Fibroblast of lung (primary cell): ENCODE data around the gene CBFA2T3. TPM values are rescaled to one million over a fixed set of nuclear protein-coding genes. Genes with fewer than 3 reads are reported as not detected.

ENCODE experiments used
- DNase-seq, 2 donors: peaks; one replicate each; pipeline versions ENCODE4 v3.0.0 to v3.0.0-alpha.2; 2010; ENCODE audit warnings: low read depth in 2 of 2
- H2AFZ ChIP-seq: 2 replicates; pipeline ENCODE4 v1.5.1; 2012; ENCODE audit warnings: low read length, control low read depth, inconsistent platforms
- H3K27ac ChIP-seq: 2 replicates; pipeline ENCODE4 v1.5.1; 2011; ENCODE audit warnings: low read length, control low read depth; ENCODE audit not compliant: insufficient read depth
- H3K27me3 ChIP-seq: 2 replicates; pipeline ENCODE4 v1.5.1; 2011; ENCODE audit warnings: mild to moderate bottlenecking, low read length; ENCODE audit not compliant: control insufficient read depth, insufficient read depth
- H3K36me3 ChIP-seq: 2 replicates; pipeline ENCODE4 v1.5.1; 2011; ENCODE audit warnings: low read length; ENCODE audit not compliant: control insufficient read depth, insufficient read depth
- H3K4me1 ChIP-seq: 2 replicates; pipeline ENCODE4 v1.5.1; 2011; ENCODE audit warnings: low read length; ENCODE audit not compliant: control insufficient read depth, insufficient read depth; ENCODE audit errors: extremely low read depth
- H3K4me2 ChIP-seq: 2 replicates; pipeline ENCODE4 v1.5.1; 2011; ENCODE audit warnings: low read length, control low read depth; ENCODE audit not compliant: insufficient read depth; ENCODE audit errors: extremely low read depth
- H3K4me3 ChIP-seq, 4 experiments: fragments of 200-600 bp in 1 of 4; sonication (generic) in 1 of 4; replicated peaks in 1 of 4; 2 replicates each; pipeline ENCODE4 v1.5.1; 2011 to 2016; ENCODE audit warnings: low read length in 4 of 4, low read depth in 3 of 4, mild to moderate bottlenecking in 3 of 4, control low read depth in 2 of 4, inconsistent platforms in 1 of 4, mixed read lengths in 1 of 4; ENCODE audit not compliant: insufficient read depth in 1 of 4; ENCODE audit errors: control extremely low read depth in 1 of 4
- H3K79me2 ChIP-seq: 2 replicates; pipeline ENCODE4 v1.5.1; 2012; ENCODE audit warnings: mild to moderate bottlenecking, low read length, inconsistent platforms; ENCODE audit not compliant: control insufficient read depth, insufficient read depth
- H3K9ac ChIP-seq: 2 replicates; pipeline ENCODE4 v1.5.1; 2011; ENCODE audit warnings: mild to moderate bottlenecking, low read length, control low read depth; ENCODE audit not compliant: insufficient read depth
- H3K9me3 ChIP-seq: 2 replicates; pipeline ENCODE4 v1.5.1; 2012; ENCODE audit warnings: low read depth, low read length; ENCODE audit not compliant: control insufficient read depth, insufficient read depth
- H4K20me1 ChIP-seq: 2 replicates; pipeline ENCODE4 v1.5.1; 2011; ENCODE audit warnings: low read length; ENCODE audit not compliant: control insufficient read depth, insufficient read depth; ENCODE audit errors: extremely low read depth
- CTCF ChIP-seq, 2 donors: IDR thresholded peaks in 1 of 2; conservative IDR thresholded peaks in 1 of 2; 1 replicate in 1 of 2; 2 replicates in 1 of 2; pipeline ENCODE4 v1.5.1; 2011 to 2012; ENCODE audit warnings: low read length in 2 of 2, control low read depth in 1 of 2, inconsistent platforms in 1 of 2, low read depth in 1 of 2, mild to moderate bottlenecking in 1 of 2
- EZH2 ChIP-seq: IDR thresholded peaks from 2 replicates; pipeline ENCODE4 v1.5.1; 2012; ENCODE audit warnings: low read length, control low read depth, mild to moderate bottlenecking; ENCODE audit errors: missing control alignments
- polyA plus RNA-seq, 2 donors: library from polyadenylated mRNA; depleted of rRNA in 1 of 2; stranded (reverse) in 1 of 2; unstranded in 1 of 2; fragments of >200 nt; gene quantifications; 2 replicates each; pipeline ENCODE4 v1.2.1, GENCODE V29; 2011 to 2012; ENCODE audit warnings: missing spikeins in 1 of 2
- total RNA-seq: library from RNA; depleted of rRNA; stranded (reverse); fragments of >200 nt; gene quantifications from 2 replicates; pipeline ENCODE4 v1.2.1, GENCODE V29; 2014

Gene CBFA2T3
- total and polyA plus RNA-seq, 2 donors (not counting 1 experiment from before 2014, with no cell fraction given) = under 0.01 to 0.05 TPM

GRCh38 chr16:89024546-89025060 lies 47.6 kb upstream of the CBFA2T3 start:
- DNase-seq = no peak
- H3K27ac ChIP-seq = no peak overlapping the region
- no peaks in the 10 kb centered on the region for H3K9me3 ChIP-seq
- H3K9ac ChIP-seq = no peak overlapping the region
- no peaks in the 10 kb centered on the region for H3K79me2 ChIP-seq
- H4K20me1 ChIP-seq = no peaks in the 10 kb centered on the region
- no peak overlapping the region for H3K4me3 ChIP-seq
- H3K27me3 ChIP-seq = no peaks in the 10 kb centered on the region
- H3K36me3 ChIP-seq = no peaks in the 10 kb centered on the region
- no peak overlapping the region for H3K4me2 ChIP-seq
- no peak overlapping the region for H2AFZ ChIP-seq
- H3K4me1 ChIP-seq = no peaks in the 10 kb centered on the region
- TF ChIP-seq EZH2 (no peak), CTCF (conservative IDR thresholded peaks at IDR 0.05 in 1 of 2, IDR thresholded peaks at IDR 0.05 in 1 of 2; ENCODE audit: low read depth in 1 of 2, low read length in 2 of 2) (no peak)

GRCh38 chr16:89023621-89024511 lies 46.9 kb upstream of the CBFA2T3 start:
- TF ChIP-seq CTCF (conservative IDR thresholded peaks at IDR 0.05 in 1 of 2, IDR thresholded peaks at IDR 0.05 in 1 of 2; ENCODE audit: low read depth in 1 of 2, low read length in 2 of 2) (no peak), EZH2 (no peak)
- Histone ChIP-seq H3K4me2 (no peak overlapping the region), H3K9me3 (no peaks in the 10 kb centered on the region), H3K9ac (no peak overlapping the region), H2AFZ (no peak overlapping the region), H3K4me3 (no peak overlapping the region), H4K20me1 (no peaks in the 10 kb centered on the region), H3K4me1 (no peaks in the 10 kb centered on the region), H3K79me2 (no peaks in the 10 kb centered on the region), H3K36me3 (no peaks in the 10 kb centered on the region), H3K27me3 (no peaks in the 10 kb centered on the region), H3K27ac (no peak overlapping the region)
- DNase-seq = no peak

- no peak for TF ChIP-seq CTCF (conservative IDR thresholded peaks at IDR 0.05 in 1 of 2, IDR thresholded peaks at IDR 0.05 in 1 of 2; ENCODE audit: low read depth in 1 of 2, low read length in 2 of 2)
- no peak for TF ChIP-seq EZH2
- no peaks in the 10 kb centered on the region for H3K4me1 ChIP-seq
- no peaks in the 10 kb centered on the region for H3K79me2 ChIP-seq
- H3K27ac ChIP-seq = no peak overlapping the region
- no peak overlapping the region for H3K4me2 ChIP-seq
- H3K27me3 ChIP-seq = no peaks in the 10 kb centered on the region
- no peak for DNase-seq
- no peaks in the 10 kb centered on the region for H3K36me3 ChIP-seq
- H4K20me1 ChIP-seq = no peaks in the 10 kb centered on the region
- H3K9ac ChIP-seq = no peak overlapping the region
- H3K9me3 ChIP-seq = no peaks in the 10 kb centered on the region
- H2AFZ ChIP-seq = no peak overlapping the region
- H3K4me3 ChIP-seq = no peak overlapping the region
Observed at GRCh38 chr16:89023151-89023551, 46.1 kb upstream of the CBFA2T3 start.
